Measurements from ENCODE around the gene DTD1. TPM values are rescaled to one million over a fixed set of nuclear protein-coding genes. Genes with fewer than 3 reads are reported as not detected.
"Not testable (repeated sequence)": the region's sequence is repeated elsewhere in the genome, so short reads cannot be mapped to it uniquely, and the experiment has no call there.

DTD1 gene
- total and polyA plus RNA-seq, 2 of the 13 experiments (the other 11 are each of a cell fraction or from before 2014, with no cell fraction given) = 41.2 to 79.3 TPM

DNA sequence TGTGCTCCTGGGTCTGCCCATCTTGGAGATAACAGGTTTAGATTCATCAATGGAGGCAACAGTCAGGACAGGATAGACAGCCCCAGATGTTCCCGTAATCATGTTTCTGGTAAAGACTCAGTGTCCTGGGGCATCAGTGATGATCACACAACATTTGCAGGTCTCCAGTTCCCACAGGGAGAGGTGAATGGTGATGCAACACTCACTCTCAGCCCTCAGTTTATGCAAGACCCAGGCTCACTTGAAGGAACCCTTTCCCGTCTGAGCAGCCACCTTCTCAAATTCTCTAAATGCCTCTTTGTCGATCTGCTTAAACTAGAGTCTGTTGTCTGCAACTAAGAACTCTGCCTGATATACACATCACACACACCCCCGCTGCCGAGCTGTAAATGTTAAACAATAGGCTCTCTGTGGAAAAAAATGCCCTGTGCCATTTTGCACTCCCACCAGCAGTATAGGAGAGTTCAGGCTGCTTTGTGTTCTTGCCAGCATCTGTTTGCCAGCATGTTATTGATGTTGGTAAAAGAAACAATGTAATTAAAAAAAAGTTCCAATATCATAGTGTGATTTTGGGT, 195.6 kb downstream of the DTD1 start (continued):
- TF ChIP-seq ATF7 (IDR thresholded peaks at IDR 0.05) = 0 out of 2 replicates have a peak, but pooled peaks have one; percentile 18
- TF ChIP-seq ATF7 (CRISPR knock-in tag; IDR thresholded peaks at IDR 0.05) = no peak
- TF ChIP-seq CEBPB (IDR thresholded peaks at IDR 0.05; ENCODE audit: borderline replicate concordance, low read depth, low read length) = peak; percentile 74; the same call in 1 of the 2 replicates

DNA sequence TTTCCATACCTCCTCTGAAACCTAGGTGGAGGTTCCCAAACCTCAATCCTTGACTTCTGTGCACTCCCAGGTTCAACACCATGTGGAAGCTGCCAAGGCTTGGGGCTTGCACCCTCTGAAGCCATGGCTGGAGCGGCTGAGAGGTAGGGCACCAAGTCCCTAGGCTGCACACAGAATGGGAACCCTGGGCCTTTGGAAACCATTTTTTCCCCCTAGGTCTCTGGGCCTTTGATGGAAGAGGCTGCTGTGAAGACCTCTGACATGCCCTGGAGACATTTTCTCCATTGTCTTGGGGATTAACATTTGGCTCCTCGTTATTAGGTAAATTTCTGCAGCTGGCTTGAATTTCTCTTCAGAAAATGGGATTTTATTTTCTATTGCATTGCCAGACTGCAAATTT, 199.2 kb downstream of the DTD1 start:
- H3K4me2 ChIP-seq (ENCODE audit: low read depth, low read length); ATAC-seq; intact Hi-C loops (cut with micrococcal nuclease; ENCODE audit: unreplicated experiment); H3K4me1 ChIP-seq (ENCODE audit: insufficient read depth, low read length); BruUV-seq (replicated peaks); H3K36me3 ChIP-seq (replicated peaks in 1 of 2; ENCODE audit: control insufficient read depth in 1 of 2, insufficient read depth in 2 of 2, low read length in 2 of 2); in situ Hi-C loops (cut with HindIII; ENCODE audit: extremely low pct_ligation_motif_present, low pct_unique_long_range_greater_than_20kb); H3K9ac ChIP-seq (ENCODE audit: insufficient read depth, low read depth, low read length); H3K27me3 ChIP-seq (ENCODE audit: control insufficient read depth in 1 of 2, insufficient read depth in 2 of 2, low read length in 2 of 2); FAIRE-seq; POLR2A ChIA-PET; DNase-seq (ENCODE audit: low spot score); H3K79me2 ChIP-seq (ENCODE audit: insufficient read depth, low read length); H3K27ac ChIP-seq (ENCODE audit: extremely low read length, insufficient read depth, low read length); H2AFZ ChIP-seq (ENCODE audit: low read length); CTCF ChIA-PET (ENCODE audit: low intra/inter-chr PET ratio, low total read pairs); H3K9me3 ChIP-seq (ENCODE audit: low read length); H3K4me3 ChIP-seq (replicated peaks in 1 of 3; ENCODE audit: insufficient read depth in 1 of 3, low read depth in 2 of 3, low read length in 3 of 3); H4K20me1 ChIP-seq (ENCODE audit: insufficient read depth, low read length): not testable (repeated sequence)
- WGBS (ENCODE audit: low lambda C conversion rate) = 0% methylated on average over 1 of the region's 2 CpGs

DNA sequence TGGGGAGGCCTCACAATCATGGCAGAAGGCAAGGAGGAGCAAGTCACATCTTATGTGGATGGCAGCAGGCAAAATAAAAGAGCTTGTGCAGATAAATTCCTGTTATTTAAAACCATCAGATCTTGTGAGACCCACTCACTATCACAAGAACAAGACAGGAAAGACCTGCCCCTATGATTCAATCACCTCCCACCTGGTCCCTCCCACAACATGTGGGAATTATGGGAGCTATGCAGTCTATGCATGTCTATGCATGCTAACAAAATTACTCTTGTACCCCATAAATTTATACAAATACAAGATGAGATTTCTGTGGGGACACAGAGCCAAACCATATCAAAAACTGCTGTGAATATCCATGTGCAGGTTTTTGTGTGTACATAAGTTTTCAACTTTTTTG, 200.2 kb downstream of the DTD1 start:
- TF ChIP-seq PPARG (CRISPR knock-in tag; conservative IDR thresholded peaks at IDR 0.05) (no peak), TCF7 (IDR thresholded peaks at IDR 0.05; ENCODE audit: low read depth) (no peak), SAP130 (CRISPR knock-in tag; IDR thresholded peaks at IDR 0.05; ENCODE audit: low read depth) (no peak), SPEN (CRISPR knock-in tag; IDR thresholded peaks at IDR 0.05; ENCODE audit: low read depth) (no peak)
- TF ChIP-seq, protein P1, sequence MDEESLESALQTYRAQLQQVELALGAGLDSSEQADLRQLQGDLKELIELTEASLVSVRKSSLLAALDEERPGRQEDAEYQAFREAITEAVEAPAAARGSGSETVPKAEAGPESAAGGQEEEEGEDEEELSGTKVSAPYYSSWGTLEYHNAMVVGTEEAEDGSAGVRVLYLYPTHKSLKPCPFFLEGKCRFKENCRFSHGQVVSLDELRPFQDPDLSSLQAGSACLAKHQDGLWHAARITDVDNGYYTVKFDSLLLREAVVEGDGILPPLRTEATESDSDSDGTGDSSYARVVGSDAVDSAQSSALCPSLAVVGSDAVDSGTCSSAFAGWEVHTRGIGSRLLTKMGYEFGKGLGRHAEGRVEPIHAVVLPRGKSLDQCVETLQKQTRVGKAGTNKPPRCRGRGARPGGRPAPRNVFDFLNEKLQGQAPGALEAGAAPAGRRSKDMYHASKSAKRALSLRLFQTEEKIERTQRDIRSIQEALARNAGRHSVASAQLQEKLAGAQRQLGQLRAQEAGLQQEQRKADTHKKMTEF (CRISPR knock-in tag; IDR thresholded peaks at IDR 0.05) = no peak
- TF ChIP-seq, protein P2, sequence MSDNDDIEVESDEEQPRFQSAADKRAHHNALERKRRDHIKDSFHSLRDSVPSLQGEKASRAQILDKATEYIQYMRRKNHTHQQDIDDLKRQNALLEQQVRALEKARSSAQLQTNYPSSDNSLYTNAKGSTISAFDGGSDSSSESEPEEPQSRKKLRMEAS (IDR thresholded peaks at IDR 0.05) = no peak
- BruUV-seq (replicated peaks) = no TSS peak
- Histone ChIP-seq H3K4me3 (replicated peaks in 1 of 3; ENCODE audit: insufficient read depth in 1 of 3, low read depth in 2 of 3, low read length in 3 of 3) (no peak overlapping the region), H3K9me3 (ENCODE audit: low read length) (no peaks in the 10 kb centered on the region), H3K27me3 (ENCODE audit: control insufficient read depth in 1 of 2, insufficient read depth in 2 of 2, low read length in 2 of 2) (peaks cover 0 to 9% of the 10 kb centered on the region in 2 experiments; a peak in 1 of 5 replicates), H4K20me1 (ENCODE audit: insufficient read depth, low read length) (no peaks in the 10 kb centered on the region), H3K27ac (ENCODE audit: extremely low read length, insufficient read depth, low read length) (no peak overlapping the region), H2AFZ (ENCODE audit: low read length) (no peak overlapping the region), H3K4me2 (ENCODE audit: low read depth, low read length) (no peak overlapping the region), H3K36me3 (replicated peaks in 1 of 2; ENCODE audit: control insufficient read depth in 1 of 2, insufficient read depth in 2 of 2, low read length in 2 of 2) (no peaks in the 10 kb centered on the region), H3K9ac (ENCODE audit: insufficient read depth, low read depth, low read length) (no peak overlapping the region), H3K79me2 (ENCODE audit: insufficient read depth, low read length) (no peaks in the 10 kb centered on the region), H3K4me1 (ENCODE audit: insufficient read depth, low read length) (peaks cover under 1% of the 10 kb centered on the region; the same call in 1 of the 2 replicates)
- ATAC-seq (no peak), DNase-seq (ENCODE audit: low spot score) (no peak), FAIRE-seq (no peak)
- in situ Hi-C loops (cut with HindIII; ENCODE audit: extremely low pct_ligation_motif_present, low pct_unique_long_range_greater_than_20kb) = no loop called here
- CTCF ChIA-PET (ENCODE audit: low intra/inter-chr PET ratio, low total read pairs) = no interaction called here
- POLR2A ChIA-PET = no interaction called here
- intact Hi-C loops (cut with micrococcal nuclease; ENCODE audit: unreplicated experiment) = no loop called here
